Jurkat, Clone E6-1 (cell line): ENCODE measurements around the gene SYNE2.
A peak's percentile ranks its signal among the peaks of the same experiment; 100 is the strongest.

Experiments
- DNase-seq: peaks from one replicate; pipeline ENCODE4 v3.0.0-alpha.2; 2011; ENCODE audit warnings: low read depth, low spot score
- H3K4me3 ChIP-seq: 2 replicates; pipeline ENCODE4 v1.5.1; 2011; ENCODE audit warnings: mild to moderate bottlenecking, low read length, control low read depth, moderate library complexity

Gene SYNE2

DNA sequence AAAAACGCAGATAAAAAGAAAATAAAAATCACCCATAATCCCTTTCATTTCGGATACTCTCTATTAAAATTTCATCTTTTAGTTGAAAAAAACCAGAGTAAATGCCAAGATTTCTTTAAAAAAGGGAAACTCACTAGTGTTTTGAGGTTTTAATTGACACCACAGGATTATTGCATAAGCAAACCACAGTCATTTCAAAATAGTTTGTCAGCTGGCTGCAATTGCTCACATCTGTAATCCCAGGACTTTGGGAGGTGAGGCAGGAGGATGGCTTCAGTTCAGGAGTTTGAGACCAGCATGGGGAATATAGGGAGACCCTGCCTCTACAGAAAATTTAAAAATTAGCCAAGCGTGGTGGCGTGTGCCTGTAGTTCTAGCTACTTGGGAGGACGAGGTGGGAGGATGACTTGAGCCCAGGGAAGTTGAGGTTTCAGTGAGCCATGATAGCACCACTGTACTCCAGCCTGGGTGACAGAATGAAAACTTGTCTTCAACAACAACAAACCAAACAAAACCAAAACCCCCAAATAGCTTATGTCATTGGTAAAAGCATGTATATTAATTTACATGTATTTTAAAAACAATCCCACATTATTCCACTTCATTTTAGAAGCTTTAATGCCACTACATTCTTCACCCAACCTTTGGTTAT, 48.8 kb downstream of the SYNE2 start:
- peak; percentile 26 for DNase-seq
- H3K4me3 ChIP-seq, result no peak overlapping the region

GRCh38 chr14:63902375-63902976, 49.7 kb downstream of the SYNE2 start:
- H3K4me3 ChIP-seq, result no peak overlapping the region
- DNase-seq, result no peak

DNA sequence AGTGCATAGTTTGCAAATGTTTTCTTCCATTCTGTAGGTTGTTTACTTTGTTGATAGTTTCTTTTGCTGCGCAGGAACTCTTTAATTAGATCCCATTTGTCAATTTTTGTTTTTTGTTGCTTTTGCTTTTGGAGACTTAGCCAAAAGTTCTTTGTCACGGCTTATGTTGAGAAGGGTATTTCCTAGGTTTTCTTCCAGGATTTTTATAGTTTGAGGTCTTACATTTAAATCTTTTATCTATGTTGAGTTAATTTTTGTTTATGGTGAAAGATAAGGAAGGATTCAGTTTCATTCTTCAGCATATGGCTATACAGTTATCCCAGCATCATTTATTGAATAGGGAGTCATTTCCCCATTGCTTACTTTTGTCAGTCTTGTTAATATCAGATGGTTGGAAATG, 51.9 kb downstream of the SYNE2 start:
- H3K4me3 ChIP-seq, result no peak overlapping the region
- no peak for DNase-seq

- no peak overlapping the region for H3K4me3 ChIP-seq
- no peak for DNase-seq
Measured at GRCh38 chr14:63905370-63905769, 52.6 kb downstream of the SYNE2 start.

DNA sequence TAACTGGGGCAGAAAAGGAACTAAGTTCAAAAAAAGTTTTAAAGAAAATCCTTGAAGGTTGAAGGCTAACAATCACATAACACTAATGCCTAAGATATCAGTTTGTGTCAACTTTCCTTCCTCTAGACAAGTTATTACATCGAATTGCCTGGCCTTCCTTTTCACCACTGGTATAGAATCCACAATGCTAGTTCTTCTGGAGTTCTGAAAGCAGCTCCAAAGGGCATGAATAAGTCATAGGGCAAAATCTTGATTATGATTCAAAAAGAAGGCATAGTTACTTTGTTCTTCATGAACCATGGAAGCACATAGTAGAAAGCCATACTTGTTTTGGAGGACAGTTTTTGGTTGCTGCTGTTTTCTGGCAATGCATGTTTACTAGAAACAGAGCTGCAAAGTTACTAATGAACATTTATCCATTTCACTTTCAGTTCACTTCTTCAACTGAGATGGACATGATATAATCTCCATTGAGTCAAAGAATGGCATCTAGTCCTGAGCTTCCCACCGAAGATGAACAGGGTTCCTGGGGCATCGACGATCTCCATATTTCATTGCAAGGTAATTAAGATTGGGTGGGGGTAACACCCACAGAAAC, 56.0 kb downstream of the SYNE2 start:
- no peak for DNase-seq
- no peak overlapping the region for H3K4me3 ChIP-seq

DNA sequence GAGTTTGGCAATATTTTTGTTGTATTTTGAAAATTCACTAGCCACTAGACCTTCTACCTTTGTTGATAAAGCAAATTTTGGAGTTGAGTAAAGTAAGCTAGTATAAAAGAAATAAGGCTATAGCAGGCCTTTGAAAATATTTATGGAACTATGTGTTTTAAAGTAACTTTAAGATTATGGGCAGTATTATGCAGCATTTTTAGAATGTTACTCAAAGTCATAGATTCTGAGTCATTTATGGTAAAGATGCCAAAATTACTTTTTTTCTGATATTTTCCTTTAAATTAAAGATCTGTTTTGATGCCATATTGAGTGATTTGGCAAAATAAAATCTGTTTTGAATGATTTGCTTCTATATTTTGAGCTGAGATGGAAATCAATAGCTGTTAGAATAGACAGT, 57.2 kb downstream of the SYNE2 start:
- H3K4me3 ChIP-seq, result no peak overlapping the region
- DNase-seq, result no peak

- DNase-seq, result no peak
Measured at GRCh38 chr14:63910583-63911363, 58.0 kb downstream of the SYNE2 start.

DNA sequence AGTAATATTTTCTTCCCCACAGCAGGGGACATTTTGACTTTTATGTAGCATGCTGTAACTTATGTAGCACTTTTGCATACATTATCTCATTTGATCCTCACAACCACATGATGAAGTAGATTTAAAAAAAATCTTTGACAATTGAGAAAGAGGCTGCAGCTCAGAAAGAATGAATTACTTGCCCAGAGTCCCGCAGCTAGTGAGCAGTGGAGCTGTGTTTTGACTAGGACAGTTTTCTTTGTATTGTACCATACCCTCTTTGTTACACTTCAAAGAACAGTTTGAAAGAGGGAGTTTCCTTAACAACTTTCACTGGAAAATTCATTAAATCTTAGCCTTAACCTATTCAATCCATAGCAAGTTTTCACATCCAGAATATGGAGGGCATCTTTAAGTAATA, 58.6 kb downstream of the SYNE2 start:
- no peak overlapping the region for H3K4me3 ChIP-seq
- no peak for DNase-seq

More at GRCh38 chr14:63910583-63911363, 58.0 kb downstream of the SYNE2 start:
- H3K4me3 ChIP-seq, result no peak overlapping the region

- no peak overlapping the region for H3K4me3 ChIP-seq
- DNase-seq, result no peak
Measured at GRCh38 chr14:63912286-63912685, 59.5 kb downstream of the SYNE2 start.

DNA sequence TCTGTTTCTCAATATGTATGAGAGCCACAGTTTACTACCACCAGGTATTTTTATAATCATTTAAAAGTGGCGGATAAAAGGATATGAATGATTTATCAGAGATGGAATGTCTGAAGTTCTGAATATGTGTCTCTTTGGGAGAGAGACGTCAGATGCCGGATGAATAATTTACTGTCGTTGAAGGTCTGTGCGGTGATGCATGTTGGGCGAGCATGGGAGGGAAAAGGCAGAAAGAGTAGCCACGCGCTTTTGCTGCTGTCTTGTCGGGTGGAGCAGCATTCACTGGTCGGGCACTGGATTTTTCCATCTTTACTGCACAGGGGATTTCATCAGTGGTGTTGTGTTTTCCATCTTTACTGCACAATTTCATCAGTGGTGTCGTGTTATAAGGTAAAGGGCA, 65.6 kb downstream of the SYNE2 start:
- DNase-seq, result no peak
- no peak overlapping the region for H3K4me3 ChIP-seq

DNA sequence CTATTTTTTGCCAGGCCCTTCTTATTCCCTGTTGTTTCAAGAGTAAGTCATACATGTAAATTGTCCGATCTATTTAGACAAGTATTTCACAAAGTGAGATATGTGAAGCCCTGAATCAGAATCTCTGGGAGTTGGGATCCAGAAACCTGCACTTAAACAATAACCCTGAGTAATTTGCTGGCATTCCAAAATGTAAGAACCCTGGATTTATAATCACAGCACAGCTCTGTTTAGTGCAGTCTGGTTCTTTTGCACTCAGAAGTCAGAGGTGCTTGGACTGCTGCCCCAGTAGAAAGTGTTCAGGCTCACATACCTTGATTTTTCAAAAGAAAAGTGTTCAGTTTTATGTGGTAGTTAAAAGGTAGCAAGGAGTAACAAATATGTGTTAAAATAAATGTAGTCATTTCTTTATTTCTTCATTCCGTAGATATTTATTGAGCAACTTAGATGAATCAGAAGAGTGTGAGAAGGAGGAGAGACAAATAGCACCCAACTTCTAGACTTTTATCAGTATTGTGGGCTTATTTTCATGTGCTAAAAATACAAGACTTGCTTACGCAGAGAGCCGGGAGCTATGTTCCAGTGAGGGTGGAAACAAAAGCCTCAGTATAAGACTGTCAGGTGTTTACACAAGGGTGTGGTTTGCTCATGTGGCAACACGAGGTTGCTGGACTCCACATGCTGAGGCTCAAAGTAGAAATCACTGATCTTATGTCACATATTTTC, 70.1 kb downstream of the SYNE2 start:
- no peak for DNase-seq
- no peak overlapping the region for H3K4me3 ChIP-seq

DNA sequence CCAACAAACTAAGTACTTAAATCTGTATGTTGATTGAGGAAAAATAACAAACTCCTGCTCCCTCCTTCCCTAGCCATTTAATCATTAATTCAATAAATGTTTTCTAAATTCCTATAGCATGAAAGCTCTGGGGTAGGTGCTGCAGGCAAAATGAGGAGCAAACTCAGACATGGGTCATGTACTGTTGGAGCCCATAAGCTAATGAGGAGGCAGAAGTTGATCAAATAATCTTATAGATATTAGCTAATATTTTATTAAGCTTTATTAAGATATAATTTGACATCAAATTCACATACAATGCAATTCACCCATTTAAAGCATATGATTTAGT, 70.6 kb downstream of the SYNE2 start:
- no peak overlapping the region for H3K4me3 ChIP-seq
- DNase-seq, result no peak

GRCh38 chr14:63924375-63924774, 71.6 kb downstream of the SYNE2 start:
- H3K4me3 ChIP-seq, result no peak overlapping the region
- no peak for DNase-seq

- DNase-seq, result no peak
- H3K4me3 ChIP-seq, result no peak overlapping the region
Measured at GRCh38 chr14:63926641-63927040, 73.8 kb downstream of the SYNE2 start.

- no peak overlapping the region for H3K4me3 ChIP-seq
- DNase-seq, result no peak
Measured at GRCh38 chr14:63928744-63929174, 76.0 kb downstream of the SYNE2 start.

GRCh38 chr14:63933110-63933509, 80.3 kb downstream of the SYNE2 start:
- H3K4me3 ChIP-seq, result no peak overlapping the region

GRCh38 chr14:63933711-63934110, 80.9 kb downstream of the SYNE2 start:
- DNase-seq, result no peak
- H3K4me3 ChIP-seq, result no peak overlapping the region

More at GRCh38 chr14:63933110-63933509, 80.3 kb downstream of the SYNE2 start:
- no peak for DNase-seq

- peak; percentile 62 for DNase-seq
- H3K4me3 ChIP-seq, result no peak overlapping the region
Measured at GRCh38 chr14:63938198-63939005, 85.6 kb downstream of the SYNE2 start.

DNA sequence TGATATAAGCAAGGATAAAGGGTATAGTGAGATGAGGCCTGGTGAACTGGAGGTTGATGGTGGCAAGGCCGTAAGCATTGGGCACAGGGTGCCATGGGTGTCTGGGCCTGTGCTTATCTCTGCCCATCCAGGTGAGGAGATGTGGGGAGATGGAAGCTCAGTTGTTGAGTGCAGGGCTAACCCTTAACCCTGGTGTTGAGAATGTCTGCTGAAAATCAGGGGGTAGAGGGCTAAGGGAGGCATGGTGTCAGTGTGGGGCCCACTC, 86.1 kb downstream of the SYNE2 start:
- no peak for DNase-seq
- H3K4me3 ChIP-seq, result no peak overlapping the region
